ENCODE measurements around the gene TUBGCP6. TPM values are rescaled to one million over a fixed set of nuclear protein-coding genes. Genes with fewer than 3 reads are reported as not detected.
A peak's percentile ranks its signal among the peaks of the same experiment; 100 is the strongest.

Gene TUBGCP6
- total RNA-seq, 1 donor from 2014 or later, result 32.2 TPM

GRCh38 chr22:50203288-50203687, 41.5 kb downstream of the TUBGCP6 start:
- H3K27me3 Mint-ChIP-seq (ENCODE audit: low read depth), result no peaks in the 10 kb centered on the region

GRCh38 chr22:50202130-50202666, 42.6 kb downstream of the TUBGCP6 start:
- Mint-ChIP-seq H3K27me3 (ENCODE audit: low read depth) (no peaks in the 10 kb centered on the region), H3K36me3 (ENCODE audit: low read depth) (peaks cover 11% of the 10 kb centered on the region), H3K9me3 (ENCODE audit: low read depth) (no peaks in the 10 kb centered on the region), H3K4me1 (ENCODE audit: low read depth) (peaks cover 21% of the 10 kb centered on the region), H3K4me3 (ENCODE audit: unreplicated experiment) (peak overlapping the region; percentile 75), H3K27ac (ENCODE audit: unreplicated experiment) (peak overlapping the region; percentile 13)
- DNase-seq (ENCODE audit: low spot score), result no peak
- no peak for TF ChIP-seq CTCF (IDR thresholded peaks at IDR 0.05)

More at GRCh38 chr22:50203288-50203687, 41.5 kb downstream of the TUBGCP6 start:
- H3K9me3 Mint-ChIP-seq (ENCODE audit: low read depth), result no peaks in the 10 kb centered on the region
- H3K27ac Mint-ChIP-seq (ENCODE audit: unreplicated experiment), result no peak overlapping the region
- peaks cover 21% of the 10 kb centered on the region for H3K4me1 Mint-ChIP-seq (ENCODE audit: low read depth)
- TF ChIP-seq CTCF (IDR thresholded peaks at IDR 0.05), result no peak
- H3K4me3 Mint-ChIP-seq (ENCODE audit: unreplicated experiment), result no peak overlapping the region
- peaks cover 11% of the 10 kb centered on the region for H3K36me3 Mint-ChIP-seq (ENCODE audit: low read depth)
- no peak for DNase-seq (ENCODE audit: low spot score)

GRCh38 chr22:50201191-50202129, 43.4 kb downstream of the TUBGCP6 start:
- Mint-ChIP-seq H3K27ac (ENCODE audit: unreplicated experiment) (no peak overlapping the region), H3K4me1 (ENCODE audit: low read depth) (peaks cover 20% of the 10 kb centered on the region), H3K27me3 (ENCODE audit: low read depth) (no peaks in the 10 kb centered on the region), H3K4me3 (ENCODE audit: unreplicated experiment) (peak overlapping the region; percentile 75), H3K36me3 (ENCODE audit: low read depth) (peaks cover 10% of the 10 kb centered on the region), H3K9me3 (ENCODE audit: low read depth) (no peaks in the 10 kb centered on the region)
- TF ChIP-seq CTCF (IDR thresholded peaks at IDR 0.05), result no peak
- DNase-seq (ENCODE audit: low spot score), result no peak

GRCh38 chr22:50200461-50201190, 44.2 kb downstream of the TUBGCP6 start, which contains the start of gene SELENOO:
SELENOO (plus strand) TSS chr22:50201011; CDS start chr22:50201037, 26 bp downstream.
- Mint-ChIP-seq H3K36me3 (ENCODE audit: low read depth) (peaks cover 7% of the 10 kb centered on the region), H3K4me1 (ENCODE audit: low read depth) (peaks cover 18% of the 10 kb centered on the region), H3K9me3 (ENCODE audit: low read depth) (no peaks in the 10 kb centered on the region), H3K27ac (ENCODE audit: unreplicated experiment) (no peak within 1 kb of the TSS), H3K27me3 (ENCODE audit: low read depth) (no peaks in the 10 kb centered on the region), H3K4me3 (ENCODE audit: unreplicated experiment) (peak within 1 kb of the TSS; percentile 75)
- peak; percentile 12 for TF ChIP-seq CTCF (IDR thresholded peaks at IDR 0.05)
- DNase-seq (ENCODE audit: low spot score), result no peak

Data from chondrocyte (in vitro differentiated cells).